HG03460 (cell line): Measurements from ENCODE around the gene DACH2.

Experiments used
- ATAC-seq: cut with Tn5 transposase; IDR thresholded peaks from one replicate; pipeline ENCODE4 v1.9.1; 2021; ENCODE audit not compliant: unreplicated experiment

The DACH2 gene

GRCh38 chrX:86747091-86747490, 598.8 kb downstream of the DACH2 start:
- no peak for ATAC-seq

- no peak for ATAC-seq
Measured at GRCh38 chrX:86805241-86805640, 657.0 kb downstream of the DACH2 start.

GRCh38 chrX:86806786-86807185, 658.5 kb downstream of the DACH2 start:
- ATAC-seq: no peak

- ATAC-seq: no peak
Measured at GRCh38 chrX:86809651-86810050, 661.4 kb downstream of the DACH2 start.

- ATAC-seq: no peak
Measured at GRCh38 chrX:86829786-86830185, 681.5 kb downstream of the DACH2 start.

GRCh38 chrX:86830685-86831084, 682.4 kb downstream of the DACH2 start:
- ATAC-seq: no peak

- no peak for ATAC-seq
Measured at GRCh38 chrX:86845101-86845500, 696.9 kb downstream of the DACH2 start.
